ENCODE measurements around the gene APH1A.
"Not testable (repeated sequence)": the region's sequence is repeated elsewhere in the genome, so short reads cannot be mapped to it uniquely, and the experiment has no call there.

APH1A gene

DNA sequence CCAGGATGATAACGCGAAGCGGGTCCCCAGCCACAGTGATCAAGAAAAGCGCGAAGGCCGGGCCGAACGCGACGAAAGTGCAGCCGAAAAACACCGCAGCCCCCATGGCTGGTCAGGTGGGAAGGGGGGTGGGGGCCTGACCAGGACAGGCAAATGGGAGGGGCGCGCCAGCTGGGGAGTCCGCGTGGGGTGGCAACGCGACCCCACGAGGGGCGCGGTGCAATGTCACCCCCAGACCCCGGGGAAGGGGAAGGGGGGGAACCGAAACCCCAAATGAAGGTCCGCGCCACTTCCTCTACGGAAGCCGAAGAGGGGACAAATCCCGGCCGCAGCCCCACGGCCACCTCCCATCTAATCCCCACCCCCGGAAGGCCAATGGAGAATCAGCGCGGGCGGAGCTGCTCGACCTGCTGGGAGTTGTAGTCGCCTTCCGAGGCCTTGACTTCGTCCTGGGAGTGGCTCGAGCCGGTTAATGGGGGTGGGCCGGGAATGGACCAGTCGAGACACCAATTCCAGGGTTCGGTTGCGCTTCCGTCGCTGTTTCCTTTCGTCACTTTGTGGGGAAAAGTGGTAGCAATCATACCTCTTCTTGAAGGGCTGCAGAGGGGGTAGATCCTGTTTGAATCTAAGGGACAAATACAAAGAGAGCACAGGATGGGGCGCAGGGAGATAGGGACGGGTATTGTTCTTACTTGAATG is at the start of gene APH1A:
APH1A (minus strand) TSS at position 312 of the 699 bp plus-strand sequence; CDS start at position 106, 206 bp downstream.
- Histone ChIP-seq H3K4me3 (ENCODE audit: low read depth in 1 of 2, low read length in 2 of 2) (peak within 1 kb of the TSS; percentile 97), H3K27me3 (ENCODE audit: control insufficient read depth in 1 of 2, insufficient read depth in 2 of 2, low read length in 2 of 2) (no peaks in the 10 kb centered on the region), H3K9me3 (ENCODE audit: control insufficient read depth in 1 of 2, low read length in 2 of 2) (no peaks in the 10 kb centered on the region), H3K4me1 (ENCODE audit: control insufficient read depth in 1 of 2, insufficient read depth in 2 of 2, low read length in 2 of 2) (peaks cover 14 to 16% of the 10 kb centered on the region in 2 donors), H3K36me3 (ENCODE audit: control insufficient read depth in 1 of 2, insufficient read depth in 2 of 2, low read length in 2 of 2) (peaks cover 15 to 30% of the 10 kb centered on the region in 2 donors), H3K27ac (ENCODE audit: low read depth, low read length) (peak within 1 kb of the TSS; percentile 87), H3K9ac (ENCODE audit: low read depth in 1 of 2, low read length in 2 of 2) (peak within 1 kb of the TSS; percentile 99)

DNA sequence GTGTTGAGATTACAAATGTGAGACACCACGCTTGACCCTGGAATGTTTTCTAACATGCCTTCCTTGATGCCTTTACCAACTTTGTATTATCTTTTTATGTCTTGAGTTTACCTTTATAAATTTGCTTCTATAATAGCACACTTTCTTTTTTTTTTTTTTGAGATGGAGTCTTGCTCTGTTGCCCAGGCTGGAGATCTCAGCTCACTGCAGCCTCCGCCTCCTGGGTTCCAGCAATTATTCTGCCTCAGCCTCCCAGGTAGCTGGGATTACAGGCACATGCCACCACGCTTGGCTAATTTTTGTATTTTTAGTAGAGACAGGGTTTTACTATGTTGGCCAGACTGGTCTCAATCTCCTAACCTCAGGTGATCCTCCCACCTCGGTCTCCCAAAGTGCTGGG is 45.9 kb upstream of the APH1A start:
- not testable (repeated sequence) for H3K9me3 ChIP-seq (ENCODE audit: control insufficient read depth in 1 of 2, low read length in 2 of 2); H3K27ac ChIP-seq (ENCODE audit: low read depth, low read length); H3K4me1 ChIP-seq (ENCODE audit: control insufficient read depth in 1 of 2, insufficient read depth in 2 of 2, low read length in 2 of 2); H3K9ac ChIP-seq (ENCODE audit: low read depth in 1 of 2, low read length in 2 of 2); H3K36me3 ChIP-seq (ENCODE audit: control insufficient read depth in 1 of 2, insufficient read depth in 2 of 2, low read length in 2 of 2); H3K27me3 ChIP-seq (ENCODE audit: control insufficient read depth in 1 of 2, insufficient read depth in 2 of 2, low read length in 2 of 2); H3K4me3 ChIP-seq (ENCODE audit: low read depth in 1 of 2, low read length in 2 of 2)

DNA sequence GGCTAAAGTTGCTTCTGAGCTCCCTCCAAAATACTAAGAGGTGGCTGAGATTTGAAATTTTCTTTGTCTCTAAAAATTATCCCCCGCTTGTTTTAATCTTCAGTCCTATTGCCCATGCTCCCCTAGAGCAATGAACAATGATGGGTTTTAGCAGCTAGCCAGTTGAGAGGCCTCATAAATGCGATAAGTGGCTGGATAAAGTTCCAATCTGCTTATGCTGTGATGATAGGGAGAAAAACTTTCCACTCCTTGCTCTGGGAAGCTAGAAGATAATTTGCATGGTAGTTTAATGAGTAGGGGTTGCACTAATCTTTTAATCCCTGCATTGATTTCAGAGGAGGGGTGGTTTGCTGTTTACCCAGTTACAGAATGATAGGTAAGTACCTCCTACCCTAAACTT is 42.9 kb upstream of the APH1A start:
- H3K9me3 ChIP-seq (ENCODE audit: control insufficient read depth in 1 of 2, low read length in 2 of 2) = no peaks in the 10 kb centered on the region
- H3K27ac ChIP-seq (ENCODE audit: low read depth, low read length) = no peak overlapping the region
- H3K36me3 ChIP-seq (ENCODE audit: control insufficient read depth in 1 of 2, insufficient read depth in 2 of 2, low read length in 2 of 2) = peaks cover 4 to 11% of the 10 kb centered on the region in 2 donors
- H3K4me3 ChIP-seq (ENCODE audit: low read depth in 1 of 2, low read length in 2 of 2) = no peak overlapping the region
- no peaks in the 10 kb centered on the region for H3K4me1 ChIP-seq (ENCODE audit: control insufficient read depth in 1 of 2, insufficient read depth in 2 of 2, low read length in 2 of 2)
- no peaks in the 10 kb centered on the region for H3K27me3 ChIP-seq (ENCODE audit: control insufficient read depth in 1 of 2, insufficient read depth in 2 of 2, low read length in 2 of 2)
- no peak overlapping the region for H3K9ac ChIP-seq (ENCODE audit: low read depth in 1 of 2, low read length in 2 of 2)

DNA sequence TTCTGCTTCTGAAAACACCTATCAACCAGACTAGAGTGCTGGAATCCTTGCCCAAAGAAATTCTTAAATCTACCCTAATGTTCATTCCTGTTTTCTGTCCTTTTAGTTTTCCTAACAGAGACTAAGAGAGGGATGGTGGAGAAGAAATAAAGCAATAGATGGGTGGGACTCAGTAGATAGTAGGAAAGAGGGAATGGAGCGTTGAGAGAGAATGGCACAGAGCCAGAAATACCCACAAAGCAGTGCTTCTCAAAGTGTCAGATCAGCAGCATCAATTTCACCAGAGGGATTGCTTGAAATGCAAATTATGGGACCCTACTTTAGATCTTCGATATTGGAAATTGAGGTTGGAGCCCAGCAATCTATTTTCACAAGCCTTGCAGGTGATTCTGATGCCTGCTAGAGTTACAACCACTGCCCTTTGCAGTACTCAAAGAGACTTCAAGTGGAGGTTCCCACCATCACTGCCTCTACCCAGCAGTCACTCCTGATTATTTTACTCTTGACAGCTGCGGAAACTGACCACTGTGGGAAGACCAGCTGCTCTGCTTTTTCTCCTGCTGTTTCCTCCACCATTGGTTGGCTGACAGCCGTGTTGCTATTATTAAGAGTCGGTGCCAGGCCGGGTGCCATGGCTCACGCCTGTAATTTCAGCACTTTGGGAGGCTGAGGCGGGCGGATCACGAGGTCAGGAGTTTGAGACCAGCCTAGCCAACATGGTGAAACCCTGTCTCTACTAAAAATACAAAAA is 41.1 kb upstream of the APH1A start:
- no peaks in the 10 kb centered on the region for H3K4me1 ChIP-seq (ENCODE audit: control insufficient read depth in 1 of 2, insufficient read depth in 2 of 2, low read length in 2 of 2)
- H3K9me3 ChIP-seq (ENCODE audit: control insufficient read depth in 1 of 2, low read length in 2 of 2) = no peaks in the 10 kb centered on the region
- peaks cover 4 to 11% of the 10 kb centered on the region in 2 donors for H3K36me3 ChIP-seq (ENCODE audit: control insufficient read depth in 1 of 2, insufficient read depth in 2 of 2, low read length in 2 of 2)
- no peak overlapping the region for H3K9ac ChIP-seq (ENCODE audit: low read depth in 1 of 2, low read length in 2 of 2)
- H3K27me3 ChIP-seq (ENCODE audit: control insufficient read depth in 1 of 2, insufficient read depth in 2 of 2, low read length in 2 of 2) = no peaks in the 10 kb centered on the region
- no peak overlapping the region for H3K27ac ChIP-seq (ENCODE audit: low read depth, low read length)
- no peak overlapping the region for H3K4me3 ChIP-seq (ENCODE audit: low read depth in 1 of 2, low read length in 2 of 2)

- H3K27me3 ChIP-seq (ENCODE audit: control insufficient read depth in 1 of 2, insufficient read depth in 2 of 2, low read length in 2 of 2); H3K9me3 ChIP-seq (ENCODE audit: control insufficient read depth in 1 of 2, low read length in 2 of 2); H3K9ac ChIP-seq (ENCODE audit: low read depth in 1 of 2, low read length in 2 of 2); H3K4me3 ChIP-seq (ENCODE audit: low read depth in 1 of 2, low read length in 2 of 2); H3K27ac ChIP-seq (ENCODE audit: low read depth, low read length); H3K4me1 ChIP-seq (ENCODE audit: control insufficient read depth in 1 of 2, insufficient read depth in 2 of 2, low read length in 2 of 2): not testable (repeated sequence)
- peaks cover 4 to 13% of the 10 kb centered on the region in 2 donors for H3K36me3 ChIP-seq (ENCODE audit: control insufficient read depth in 1 of 2, insufficient read depth in 2 of 2, low read length in 2 of 2)
These were observed 39.8 kb upstream of the APH1A start for GRCh38 chr1:150308585-150308984.

DNA sequence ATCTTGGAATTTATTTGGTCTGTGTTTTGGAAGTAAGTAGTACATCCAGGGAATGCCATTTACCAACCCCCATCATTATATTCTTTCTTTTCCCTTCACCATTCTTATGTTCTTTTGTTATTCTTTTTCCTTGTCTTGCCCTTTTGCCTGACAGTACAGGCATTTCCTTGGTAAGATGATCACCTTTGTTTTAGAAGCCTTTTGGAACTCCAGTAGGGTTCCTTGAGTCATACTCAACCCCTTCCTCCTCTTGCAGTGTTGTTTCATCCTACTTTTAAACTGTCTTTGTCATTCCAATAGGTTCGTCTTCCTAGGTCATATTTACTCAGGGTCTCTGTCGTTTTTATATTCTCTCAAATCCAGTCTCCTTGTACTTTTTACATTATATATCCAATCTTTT is 34.1 kb upstream of the APH1A start:
- Histone ChIP-seq H3K36me3 (ENCODE audit: control insufficient read depth in 1 of 2, insufficient read depth in 2 of 2, low read length in 2 of 2) (peaks cover 9 to 35% of the 10 kb centered on the region in 2 donors), H3K27ac (ENCODE audit: low read depth, low read length) (no peak overlapping the region), H3K4me1 (ENCODE audit: control insufficient read depth in 1 of 2, insufficient read depth in 2 of 2, low read length in 2 of 2) (no peaks in the 10 kb centered on the region), H3K9ac (ENCODE audit: low read depth in 1 of 2, low read length in 2 of 2) (no peak overlapping the region), H3K4me3 (ENCODE audit: low read depth in 1 of 2, low read length in 2 of 2) (no peak overlapping the region), H3K9me3 (ENCODE audit: control insufficient read depth in 1 of 2, low read length in 2 of 2) (no peaks in the 10 kb centered on the region), H3K27me3 (ENCODE audit: control insufficient read depth in 1 of 2, insufficient read depth in 2 of 2, low read length in 2 of 2) (no peaks in the 10 kb centered on the region)

GRCh38 chr1:150302338-150302737 is 33.5 kb upstream of the APH1A start:
- peaks cover 8 to 35% of the 10 kb centered on the region in 2 donors for H3K36me3 ChIP-seq (ENCODE audit: control insufficient read depth in 1 of 2, insufficient read depth in 2 of 2, low read length in 2 of 2)
- H3K9ac ChIP-seq (ENCODE audit: low read depth in 1 of 2, low read length in 2 of 2) = no peak overlapping the region
- no peak overlapping the region for H3K27ac ChIP-seq (ENCODE audit: low read depth, low read length)

GRCh38 chr1:150299716-150300115 is 30.9 kb upstream of the APH1A start:
- no peaks in the 10 kb centered on the region for H3K9me3 ChIP-seq (ENCODE audit: control insufficient read depth in 1 of 2, low read length in 2 of 2)
- peaks cover 0 to under 1% of the 10 kb centered on the region in 2 donors for H3K4me1 ChIP-seq (ENCODE audit: control insufficient read depth in 1 of 2, insufficient read depth in 2 of 2, low read length in 2 of 2)
- no peak overlapping the region for H3K27ac ChIP-seq (ENCODE audit: low read depth, low read length)
- no peak overlapping the region for H3K9ac ChIP-seq (ENCODE audit: low read depth in 1 of 2, low read length in 2 of 2)
- H3K4me3 ChIP-seq (ENCODE audit: low read depth in 1 of 2, low read length in 2 of 2) = no peak overlapping the region
- H3K36me3 ChIP-seq (ENCODE audit: control insufficient read depth in 1 of 2, insufficient read depth in 2 of 2, low read length in 2 of 2) = peaks cover 8 to 42% of the 10 kb centered on the region in 2 donors
- H3K27me3 ChIP-seq (ENCODE audit: control insufficient read depth in 1 of 2, insufficient read depth in 2 of 2, low read length in 2 of 2) = no peaks in the 10 kb centered on the region

More at GRCh38 chr1:150302338-150302737, 33.5 kb upstream of the APH1A start:
- Histone ChIP-seq H3K4me3 (ENCODE audit: low read depth in 1 of 2, low read length in 2 of 2) (no peak overlapping the region), H3K4me1 (ENCODE audit: control insufficient read depth in 1 of 2, insufficient read depth in 2 of 2, low read length in 2 of 2) (no peaks in the 10 kb centered on the region), H3K9me3 (ENCODE audit: control insufficient read depth in 1 of 2, low read length in 2 of 2) (no peaks in the 10 kb centered on the region), H3K27me3 (ENCODE audit: control insufficient read depth in 1 of 2, insufficient read depth in 2 of 2, low read length in 2 of 2) (no peaks in the 10 kb centered on the region)

DNA sequence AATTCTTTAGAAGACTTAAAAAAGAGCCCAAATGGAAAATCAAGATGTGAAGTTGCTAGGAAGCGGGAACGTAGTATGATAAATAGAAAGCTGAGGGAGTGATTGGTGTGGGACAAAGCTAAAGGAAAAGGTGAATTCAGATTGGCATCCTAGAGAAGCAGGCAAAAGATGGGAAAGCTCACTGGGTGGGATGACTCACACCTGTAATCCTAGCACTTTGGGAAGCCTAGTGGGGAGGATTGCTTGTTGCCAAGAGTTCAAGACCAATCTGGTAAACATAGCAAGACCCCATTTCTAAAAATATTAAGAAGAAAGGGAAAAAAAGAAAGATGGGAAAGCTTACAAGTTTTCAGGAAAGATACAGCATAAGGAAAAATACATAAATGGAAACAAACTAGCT is 26.7 kb upstream of the APH1A start:
- Histone ChIP-seq H3K27me3 (ENCODE audit: control insufficient read depth in 1 of 2, insufficient read depth in 2 of 2, low read length in 2 of 2) (no peaks in the 10 kb centered on the region), H3K36me3 (ENCODE audit: control insufficient read depth in 1 of 2, insufficient read depth in 2 of 2, low read length in 2 of 2) (peaks cover 0 to 16% of the 10 kb centered on the region in 2 donors), H3K9ac (ENCODE audit: low read depth in 1 of 2, low read length in 2 of 2) (no peak overlapping the region), H3K4me3 (ENCODE audit: low read depth in 1 of 2, low read length in 2 of 2) (no peak overlapping the region), H3K9me3 (ENCODE audit: control insufficient read depth in 1 of 2, low read length in 2 of 2) (no peaks in the 10 kb centered on the region), H3K27ac (ENCODE audit: low read depth, low read length) (no peak overlapping the region), H3K4me1 (ENCODE audit: control insufficient read depth in 1 of 2, insufficient read depth in 2 of 2, low read length in 2 of 2) (peaks cover 5 to 10% of the 10 kb centered on the region in 2 donors)

GRCh38 chr1:150293433-150294253 is 24.8 kb upstream of the APH1A start, which contains the start of gene MRPS21:
TSS of gene MRPS21 (plus strand) at chr1:150293861. CDS start at chr1:150294367, 506 bp downstream.
- H3K4me3 ChIP-seq (ENCODE audit: low read depth in 1 of 2, low read length in 2 of 2) = peak within 1 kb of the TSS; percentile 93
- no peaks in the 10 kb centered on the region for H3K9me3 ChIP-seq (ENCODE audit: control insufficient read depth in 1 of 2, low read length in 2 of 2)
- no peaks in the 10 kb centered on the region for H3K27me3 ChIP-seq (ENCODE audit: control insufficient read depth in 1 of 2, insufficient read depth in 2 of 2, low read length in 2 of 2)
- peaks cover 0 to 16% of the 10 kb centered on the region in 2 donors for H3K36me3 ChIP-seq (ENCODE audit: control insufficient read depth in 1 of 2, insufficient read depth in 2 of 2, low read length in 2 of 2)
- H3K9ac ChIP-seq (ENCODE audit: low read depth in 1 of 2, low read length in 2 of 2) = peak within 1 kb of the TSS; percentile 86 to 92
- H3K4me1 ChIP-seq (ENCODE audit: control insufficient read depth in 1 of 2, insufficient read depth in 2 of 2, low read length in 2 of 2) = peaks cover 5 to 10% of the 10 kb centered on the region in 2 donors
- peak within 1 kb of the TSS; percentile 15 for H3K27ac ChIP-seq (ENCODE audit: low read depth, low read length)

Measured in duodenal mucosa (tissue), 2 donors.